GM12801 (cell line): ENCODE data around the gene KCTD14.

ENCODE experiments used
- TF ChIP-seq, protein P1 (sequence below): IDR thresholded peaks from one replicate; pipeline ENCODE4 v1.5.1; 2011; ENCODE audit warnings: control low read depth; ENCODE audit not compliant: insufficient read length; ENCODE audit errors: extremely low read depth

KCTD14 gene

DNA sequence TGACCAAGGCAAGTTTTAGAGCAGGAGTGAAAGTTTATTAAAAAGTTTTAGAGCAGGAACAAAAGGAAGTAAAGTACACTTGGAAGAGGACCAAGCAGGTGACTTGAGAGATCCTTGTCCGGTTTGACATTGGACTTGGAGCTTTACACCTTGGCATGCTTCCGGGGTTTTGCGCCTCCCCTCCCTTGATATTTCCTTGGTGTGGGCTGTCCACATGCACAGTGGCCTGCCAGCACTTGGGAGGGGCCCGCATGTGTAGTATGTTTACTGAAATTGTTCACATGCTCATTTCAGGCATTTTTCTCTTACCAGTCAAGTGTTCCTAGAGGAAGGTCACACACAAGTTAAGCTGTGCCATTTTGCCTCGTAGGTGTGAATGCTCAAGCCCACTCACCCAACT lies 21.6 kb upstream of the KCTD14 start:
- TF ChIP-seq, protein P1, sequence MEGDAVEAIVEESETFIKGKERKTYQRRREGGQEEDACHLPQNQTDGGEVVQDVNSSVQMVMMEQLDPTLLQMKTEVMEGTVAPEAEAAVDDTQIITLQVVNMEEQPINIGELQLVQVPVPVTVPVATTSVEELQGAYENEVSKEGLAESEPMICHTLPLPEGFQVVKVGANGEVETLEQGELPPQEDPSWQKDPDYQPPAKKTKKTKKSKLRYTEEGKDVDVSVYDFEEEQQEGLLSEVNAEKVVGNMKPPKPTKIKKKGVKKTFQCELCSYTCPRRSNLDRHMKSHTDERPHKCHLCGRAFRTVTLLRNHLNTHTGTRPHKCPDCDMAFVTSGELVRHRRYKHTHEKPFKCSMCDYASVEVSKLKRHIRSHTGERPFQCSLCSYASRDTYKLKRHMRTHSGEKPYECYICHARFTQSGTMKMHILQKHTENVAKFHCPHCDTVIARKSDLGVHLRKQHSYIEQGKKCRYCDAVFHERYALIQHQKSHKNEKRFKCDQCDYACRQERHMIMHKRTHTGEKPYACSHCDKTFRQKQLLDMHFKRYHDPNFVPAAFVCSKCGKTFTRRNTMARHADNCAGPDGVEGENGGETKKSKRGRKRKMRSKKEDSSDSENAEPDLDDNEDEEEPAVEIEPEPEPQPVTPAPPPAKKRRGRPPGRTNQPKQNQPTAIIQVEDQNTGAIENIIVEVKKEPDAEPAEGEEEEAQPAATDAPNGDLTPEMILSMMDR = no peak

DNA sequence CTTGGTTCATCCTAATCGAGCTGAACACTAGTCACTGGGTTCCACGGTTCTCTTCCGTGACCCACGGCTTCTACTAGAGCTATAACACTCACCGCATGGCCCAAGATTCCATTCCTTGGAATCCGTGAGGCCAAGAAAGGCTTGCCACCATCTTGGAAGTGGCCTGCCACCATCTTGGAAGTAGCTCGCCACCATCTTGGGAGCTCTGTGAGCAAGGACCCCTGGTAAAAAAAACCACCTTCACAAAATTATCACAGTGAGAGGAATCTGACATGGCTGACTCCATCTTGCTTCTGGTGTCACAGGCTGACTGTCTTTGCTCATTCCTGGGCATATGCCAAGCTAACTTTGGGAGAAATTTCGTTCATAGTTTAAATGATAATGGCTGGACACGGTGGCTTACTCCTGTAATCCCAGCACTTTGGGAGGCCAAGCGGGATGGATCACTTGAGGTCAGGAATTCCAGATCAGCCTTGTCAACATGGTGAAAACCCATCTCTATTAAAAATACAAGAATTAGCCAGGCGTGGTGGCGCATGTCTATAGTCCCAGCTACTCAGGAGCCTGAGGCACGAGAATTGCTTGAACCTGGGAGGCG lies 18.9 kb upstream of the KCTD14 start:
- TF ChIP-seq, protein P1 = no peak

DNA sequence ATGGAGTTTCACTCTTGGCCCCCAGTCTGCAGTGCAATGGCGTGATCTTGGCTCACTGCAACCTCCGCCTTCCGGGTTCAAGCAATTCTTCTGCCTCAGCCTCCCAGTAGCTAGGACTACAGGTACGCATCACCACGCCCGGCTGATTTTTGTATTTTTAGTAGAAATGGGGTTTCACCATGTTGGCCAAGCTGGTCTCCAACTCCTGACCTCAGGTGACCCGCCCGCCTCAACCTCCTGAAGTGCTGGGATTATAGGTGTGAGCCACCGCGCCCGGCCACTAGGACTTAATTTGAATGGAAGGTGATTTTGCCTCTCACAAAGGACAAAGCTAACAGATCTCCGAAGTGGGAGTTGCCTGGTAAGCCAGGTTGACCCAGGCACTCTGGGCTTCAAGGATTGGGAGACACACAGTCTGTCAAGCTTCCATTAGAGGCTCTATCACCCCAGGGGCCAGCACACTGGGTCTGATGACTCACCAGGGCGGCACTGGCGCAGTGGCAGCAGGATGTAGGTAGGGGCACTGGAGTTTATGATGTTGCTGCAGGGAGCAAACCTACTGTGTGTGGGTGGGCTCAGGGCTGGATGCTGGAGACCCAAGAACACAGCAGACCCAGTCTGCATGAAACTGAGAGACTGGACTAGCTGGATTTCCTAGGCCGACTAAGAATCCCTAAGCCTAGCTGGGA lies 17.8 kb upstream of the KCTD14 start:
- TF ChIP-seq, protein P1 = no peak

DNA sequence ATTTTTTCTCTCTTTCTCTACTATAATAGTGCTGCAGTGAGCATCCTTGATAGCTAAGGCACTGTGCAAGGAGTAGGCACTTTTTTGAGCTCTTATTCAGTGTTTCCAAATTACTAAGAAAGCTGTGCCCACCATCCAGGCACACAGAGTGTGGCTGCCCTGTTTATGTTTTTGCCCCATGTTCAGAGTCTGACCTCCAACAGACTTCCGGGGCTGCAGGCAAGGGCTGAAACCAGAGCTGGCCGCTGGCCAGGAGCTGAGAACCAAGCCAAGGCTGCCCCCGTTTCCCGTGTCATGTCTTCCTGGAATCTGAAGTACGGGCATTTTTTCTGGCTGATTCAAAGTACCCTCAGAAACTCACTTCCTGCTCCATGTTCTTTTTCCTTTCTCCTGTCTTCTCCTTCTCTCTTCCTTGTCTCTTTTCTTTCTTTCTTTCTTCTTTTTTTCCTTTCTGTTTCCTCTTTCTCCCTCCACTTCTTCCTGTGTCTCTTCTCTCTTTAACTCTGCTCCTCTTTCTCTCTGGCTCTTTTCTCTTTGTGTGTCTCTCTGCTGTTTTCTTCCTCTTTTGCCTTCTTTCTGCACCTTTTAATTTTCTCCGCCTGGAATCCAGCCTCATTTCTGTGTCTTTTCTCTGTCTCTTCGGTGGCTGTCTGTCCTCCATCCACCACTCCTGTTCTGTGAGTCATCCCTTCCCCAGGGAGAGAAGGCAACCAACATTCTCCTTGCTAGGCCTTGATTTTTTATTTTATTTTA lies 17.0 kb upstream of the KCTD14 start:
- TF ChIP-seq, protein P1 = no peak

DNA sequence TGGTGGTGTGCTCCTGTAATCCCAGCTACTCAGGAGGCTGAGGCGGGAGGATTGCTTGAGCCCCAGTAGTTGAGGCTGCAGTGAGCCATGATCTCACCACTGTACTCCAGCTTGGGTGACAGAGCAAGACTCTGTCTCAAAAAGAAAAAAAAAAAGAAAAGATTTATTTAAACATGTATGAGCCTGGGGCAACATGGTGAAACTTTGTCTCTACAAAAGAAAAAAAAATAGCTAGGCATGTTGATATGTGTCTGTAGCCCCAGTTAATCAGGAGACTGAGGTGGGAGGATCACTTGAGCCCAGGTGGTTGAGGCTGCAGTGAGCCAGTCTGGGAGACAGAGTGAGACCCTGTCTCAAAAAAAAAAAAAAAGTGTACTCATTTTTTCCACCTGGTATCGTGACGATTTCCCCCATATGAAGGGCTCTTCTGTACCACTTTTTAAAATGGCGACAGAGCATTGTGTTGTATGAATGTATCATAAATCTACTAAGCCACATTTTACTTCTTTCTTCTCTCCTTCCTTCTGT lies 16.4 kb upstream of the KCTD14 start:
- TF ChIP-seq, protein P1 = no peak

DNA sequence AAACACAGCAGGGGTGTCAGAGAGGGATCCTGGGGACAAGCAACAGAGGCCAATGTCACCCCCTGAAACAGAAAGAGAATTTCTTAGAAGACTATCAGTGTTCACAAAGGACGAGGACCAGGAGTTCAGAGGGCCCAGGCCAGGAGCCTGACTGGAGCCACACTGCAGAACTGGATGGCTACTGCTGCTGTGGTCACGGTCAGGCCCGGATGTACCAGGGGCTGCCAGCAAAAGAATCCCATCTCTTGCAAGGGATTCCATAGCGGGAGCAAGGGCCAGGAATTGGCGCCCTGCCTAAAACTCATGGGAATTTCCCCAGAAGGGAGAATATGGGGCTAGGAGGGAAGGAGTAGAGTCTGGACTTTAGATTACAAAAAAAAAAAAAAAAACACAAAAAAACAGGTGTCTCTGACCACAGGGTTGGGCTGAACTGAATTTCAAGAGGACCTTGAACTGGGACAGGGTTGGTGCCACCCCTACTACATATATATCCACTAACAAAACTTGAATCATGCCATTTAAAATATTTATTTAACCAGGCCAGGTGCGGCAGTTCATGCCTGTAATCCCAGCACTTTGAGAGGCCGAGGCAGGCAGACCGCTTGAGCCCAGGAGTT lies 15.7 kb upstream of the KCTD14 start:
- TF ChIP-seq, protein P1 = no peak

DNA sequence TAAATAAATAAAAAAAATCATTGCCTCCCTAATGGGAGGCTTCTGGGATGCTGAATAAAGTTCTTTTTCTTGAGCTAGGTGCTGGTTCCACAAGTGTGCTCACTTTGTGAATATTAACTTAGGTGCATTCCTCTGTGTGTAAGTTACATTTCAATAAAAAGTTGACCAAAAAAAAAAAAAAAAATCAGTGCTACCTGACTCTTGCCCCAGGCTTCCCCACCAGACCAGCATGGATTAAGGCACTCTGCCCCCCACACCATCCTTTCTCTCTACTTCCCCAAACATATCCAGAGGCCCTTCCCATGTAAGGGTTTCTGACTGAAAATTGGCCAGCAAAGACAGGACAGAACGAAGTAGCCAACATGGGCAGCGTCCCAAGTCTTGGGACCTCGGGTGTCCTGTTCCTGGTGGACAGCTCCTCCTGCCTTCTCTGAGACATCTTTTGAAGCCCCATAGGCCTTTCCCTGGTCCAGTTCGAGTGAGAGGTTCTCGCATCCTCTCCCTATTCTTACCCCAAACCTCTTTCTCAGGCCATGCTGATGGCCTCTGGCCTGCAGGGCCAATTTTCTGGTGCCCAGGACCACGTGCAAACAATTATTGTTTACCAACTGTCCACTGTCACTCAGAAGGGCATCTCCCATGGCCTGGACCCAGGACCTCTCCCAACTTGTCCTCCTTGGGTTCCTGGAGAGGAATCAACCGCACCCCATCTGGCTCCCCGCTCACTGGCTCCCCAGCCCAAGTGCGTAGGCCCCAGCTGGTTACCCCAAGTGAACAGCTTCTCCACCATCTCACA lies 14.9 kb upstream of the KCTD14 start:
- TF ChIP-seq, protein P1 = no peak
